Spinal cord (tissue), 10 donors: ENCODE results near the gene CHTF18. TPM values are rescaled to one million over a fixed set of nuclear protein-coding genes. Genes with fewer than 3 reads are reported as not detected.
A peak's percentile ranks its signal among the peaks of the same experiment; 100 is the strongest.

Source experiments
- DNase-seq, 6 donors: peaks; one replicate each; pipeline versions ENCODE4 v3.0.0 to v3.0.0-alpha.2; 2013 to 2015; ENCODE audit warnings: low spot score in 6 of 6, low read depth in 4 of 6
- H3K27ac ChIP-seq: one replicate; pipeline ENCODE4 v1.5.1; 2013; ENCODE audit warnings: low read depth, low read length, control low read depth
- H3K27me3 ChIP-seq: one replicate; pipeline ENCODE4 v1.6.1; 2013; ENCODE audit warnings: low read length; ENCODE audit not compliant: control insufficient read depth, insufficient read depth
- H3K36me3 ChIP-seq: one replicate; pipeline ENCODE4 v1.6.1; 2013; ENCODE audit warnings: low read length; ENCODE audit not compliant: control insufficient read depth, insufficient read depth
- H3K4me1 ChIP-seq: one replicate; pipeline ENCODE4 v1.6.1; 2013; ENCODE audit warnings: low read length; ENCODE audit not compliant: control insufficient read depth, insufficient read depth
- H3K4me3 ChIP-seq: one replicate; pipeline ENCODE4 v1.5.1; 2013; ENCODE audit warnings: low read depth, low read length, control low read depth
- H3K9me3 ChIP-seq: one replicate; pipeline ENCODE4 v1.6.1; 2013; ENCODE audit warnings: low read length; ENCODE audit not compliant: control insufficient read depth, insufficient read depth
- WGBS: methylation state at CpG from one replicate; pipeline ENCODE4 v1.1.5; 2013; ENCODE audit warnings: missing lambda C conversion rate; ENCODE audit not compliant: insufficient coverage; 5-methylcytosine and 5-hydroxymethylcytosine counted together
- polyA plus RNA-seq, 2 donors: library from polyadenylated mRNA; unstranded; fragments of 120-200 nt; gene quantifications; one replicate each; pipeline ENCODE4 v1.2.1, GENCODE V29; 2013; ENCODE audit not compliant: insufficient read length in 2 of 2
- total RNA-seq, 2 donors: library from RNA; depleted of rRNA in 1 of 2; stranded (reverse); fragments of 120-200 nt in 1 of 2; fragments of >200 nt in 1 of 2; gene quantifications; one replicate each; pipeline versions ENCODE4 v1.2.3 to v1.2.4, GENCODE V29; 2013 to 2014
- donor health status: healthy.

CHTF18 gene
- total and polyA plus RNA-seq, 4 donors, result 6.1 to 37.1 (median 23.3) TPM

DNA sequence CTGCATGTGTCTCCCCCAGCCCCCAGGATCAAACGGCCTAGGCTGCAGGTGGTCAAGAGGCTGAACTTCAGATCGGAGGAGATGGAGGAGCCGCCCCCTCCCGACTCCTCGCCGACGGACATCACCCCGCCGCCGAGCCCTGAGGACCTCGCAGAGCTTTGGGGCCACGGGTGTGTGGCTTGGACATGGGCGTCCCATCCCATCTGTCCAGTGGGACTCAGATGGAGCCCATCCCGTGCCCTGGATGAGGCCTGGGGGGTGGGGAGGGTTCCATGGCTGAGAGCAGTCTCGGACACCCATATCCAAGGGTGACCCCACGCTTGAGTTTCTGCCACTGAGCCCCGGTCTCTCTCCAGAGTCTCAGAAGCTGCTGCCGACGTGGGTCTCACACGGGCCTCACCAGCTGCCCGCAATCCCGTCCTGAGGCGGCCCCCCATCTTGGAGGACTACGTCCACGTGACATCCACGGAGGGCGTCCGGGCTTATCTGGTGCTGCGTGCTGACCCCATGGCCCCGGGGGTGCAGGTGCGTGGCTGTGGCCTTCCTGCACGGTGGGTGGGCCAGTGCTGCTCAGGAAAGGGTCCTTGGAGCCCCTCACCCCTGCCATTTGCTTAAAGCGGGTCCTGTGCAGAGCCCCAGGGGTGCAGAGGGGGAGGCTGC is 901 bp downstream of the CHTF18 start:
- peaks cover 87% of the 10 kb centered on the region for H3K36me3 ChIP-seq
- peaks cover 27% of the 10 kb centered on the region for H3K4me1 ChIP-seq
- no peaks in the 10 kb centered on the region for H3K27me3 ChIP-seq
- H3K9me3 ChIP-seq, result no peaks in the 10 kb centered on the region
- no peak for DNase-seq
- H3K27ac ChIP-seq, result no peak overlapping the region
- WGBS, result 69% methylated on average over 32 of the region's 33 CpGs
- H3K4me3 ChIP-seq, result peak overlapping the region; percentile 65

DNA sequence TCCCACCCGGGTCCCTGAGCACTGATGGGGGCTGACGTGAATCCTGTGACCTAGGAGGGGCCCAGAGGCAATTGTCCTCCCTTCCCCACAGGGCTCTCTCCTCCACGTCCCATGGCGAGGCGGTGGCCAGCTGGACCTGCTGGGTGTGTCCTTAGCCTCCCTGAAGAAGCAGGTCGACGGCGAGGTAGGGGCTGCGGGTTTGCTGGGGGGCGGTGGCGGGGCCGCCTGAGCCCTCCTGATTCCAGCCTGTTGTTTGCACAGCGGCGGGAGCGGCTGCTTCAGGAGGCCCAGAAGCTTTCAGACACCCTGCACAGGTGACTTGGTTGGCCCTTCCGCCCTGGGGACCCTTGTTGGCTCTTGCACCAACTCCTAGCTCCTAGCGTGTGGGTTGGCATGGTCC is 1.7 kb downstream of the CHTF18 start:
- H3K36me3 ChIP-seq, result peaks cover 87% of the 10 kb centered on the region
- no peak for DNase-seq

DNA sequence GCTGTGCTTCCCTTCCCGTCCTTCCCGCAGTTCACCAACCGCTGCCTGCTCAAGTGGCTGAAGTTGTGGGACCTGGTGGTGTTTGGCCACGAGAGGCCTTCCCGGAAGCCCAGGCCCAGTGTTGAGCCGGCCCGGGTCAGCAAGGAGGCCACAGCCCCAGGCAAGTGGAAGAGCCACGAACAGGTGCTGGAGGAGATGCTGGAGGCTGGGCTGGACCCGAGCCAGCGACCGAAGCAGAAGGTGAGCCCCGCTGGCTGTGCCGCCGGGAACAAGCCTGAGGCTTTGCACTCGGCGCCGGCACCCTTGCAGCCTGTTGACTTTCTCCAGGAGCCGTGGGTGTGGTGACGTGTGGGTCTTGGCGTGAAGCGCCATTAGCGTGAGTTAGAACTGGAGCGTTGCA is 2.7 kb downstream of the CHTF18 start:
- 98% methylated on average over 23 of the region's 23 CpGs for WGBS
- Histone ChIP-seq H3K4me1 (peaks cover 21% of the 10 kb centered on the region), H3K27me3 (no peaks in the 10 kb centered on the region), H3K4me3 (no peak overlapping the region), H3K9me3 (no peaks in the 10 kb centered on the region), H3K36me3 (peaks cover 84% of the 10 kb centered on the region), H3K27ac (no peak overlapping the region)
- DNase-seq, result no peak

More for the DNA sequence above, 1.7 kb downstream of the CHTF18 start:
- Histone ChIP-seq H3K27me3 (no peaks in the 10 kb centered on the region), H3K4me3 (no peak overlapping the region), H3K9me3 (no peaks in the 10 kb centered on the region), H3K27ac (no peak overlapping the region), H3K4me1 (peaks cover 27% of the 10 kb centered on the region)
- 97% methylated on average over 17 of the region's 17 CpGs for WGBS

DNA sequence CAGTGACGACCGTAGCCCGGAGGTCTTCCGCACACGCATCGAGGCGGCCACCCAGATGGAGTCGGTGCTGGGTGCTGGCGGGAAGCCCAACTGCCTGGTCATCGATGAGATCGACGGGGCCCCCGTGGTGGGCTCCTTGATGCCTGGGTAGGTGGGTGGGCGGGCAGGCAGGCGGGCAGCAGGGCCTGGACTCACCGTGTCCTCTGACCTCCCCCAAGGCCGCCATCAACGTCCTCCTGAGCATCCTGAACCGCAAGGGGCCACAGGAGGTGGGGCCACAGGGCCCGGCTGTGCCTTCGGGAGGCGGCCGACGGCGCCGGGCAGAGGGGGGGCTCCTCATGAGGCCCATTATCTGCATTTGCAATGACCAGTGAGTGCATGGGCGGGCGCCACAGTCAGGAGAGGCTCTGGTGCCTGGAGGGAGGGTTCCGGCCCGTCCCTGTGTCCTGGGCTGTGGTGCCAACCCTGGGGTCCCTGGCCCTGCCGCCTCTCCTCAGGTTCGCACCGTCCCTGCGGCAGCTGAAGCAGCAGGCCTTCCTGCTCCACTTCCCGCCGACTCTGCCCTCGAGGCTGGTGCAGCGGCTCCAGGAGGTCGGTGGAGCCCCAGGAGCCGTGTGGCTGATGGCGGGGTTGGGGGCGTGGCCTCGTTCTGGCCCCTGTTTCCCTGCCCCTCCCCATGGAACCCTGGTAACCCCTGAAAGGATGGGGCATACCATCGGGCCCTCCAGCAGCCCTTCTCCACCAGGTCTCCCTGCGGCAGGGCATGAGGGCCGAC is 4.0 kb downstream of the CHTF18 start:
- H3K9me3 ChIP-seq, result no peaks in the 10 kb centered on the region
- no peak for DNase-seq
- no peak overlapping the region for H3K27ac ChIP-seq
- WGBS, result 94% methylated on average over 45 of the region's 46 CpGs
- no peak overlapping the region for H3K4me3 ChIP-seq
- no peaks in the 10 kb centered on the region for H3K27me3 ChIP-seq
- H3K4me1 ChIP-seq, result peaks cover 15% of the 10 kb centered on the region
- H3K36me3 ChIP-seq, result peaks cover 84% of the 10 kb centered on the region

DNA sequence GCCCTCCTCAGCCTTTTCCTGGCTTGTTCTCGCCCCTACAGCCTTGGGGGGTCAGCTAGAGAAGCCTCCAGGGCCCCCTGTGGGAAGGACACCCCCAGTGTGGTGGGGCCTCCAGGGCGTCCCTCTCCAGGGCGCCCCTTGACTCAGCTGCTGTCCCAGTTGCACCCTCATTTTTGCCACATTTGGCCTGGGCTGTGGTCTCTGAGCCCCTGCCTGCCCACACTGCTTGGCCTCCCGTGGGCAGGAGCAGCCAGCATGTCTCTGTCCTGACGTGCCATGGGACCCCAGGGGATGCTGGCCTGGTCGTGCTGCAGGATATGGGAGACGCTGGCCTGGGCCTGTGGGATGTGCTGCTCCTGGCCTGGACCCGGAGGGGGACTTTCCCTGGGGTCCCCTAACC is 5.0 kb downstream of the CHTF18 start:
- WGBS, result 95% methylated on average over 8 of the region's 8 CpGs
- Histone ChIP-seq H3K36me3 (peaks cover 92% of the 10 kb centered on the region), H3K27me3 (peaks cover 2% of the 10 kb centered on the region), H3K9me3 (no peaks in the 10 kb centered on the region), H3K27ac (no peak overlapping the region), H3K4me1 (peaks cover 10% of the 10 kb centered on the region), H3K4me3 (no peak overlapping the region)
- no peak for DNase-seq

DNA sequence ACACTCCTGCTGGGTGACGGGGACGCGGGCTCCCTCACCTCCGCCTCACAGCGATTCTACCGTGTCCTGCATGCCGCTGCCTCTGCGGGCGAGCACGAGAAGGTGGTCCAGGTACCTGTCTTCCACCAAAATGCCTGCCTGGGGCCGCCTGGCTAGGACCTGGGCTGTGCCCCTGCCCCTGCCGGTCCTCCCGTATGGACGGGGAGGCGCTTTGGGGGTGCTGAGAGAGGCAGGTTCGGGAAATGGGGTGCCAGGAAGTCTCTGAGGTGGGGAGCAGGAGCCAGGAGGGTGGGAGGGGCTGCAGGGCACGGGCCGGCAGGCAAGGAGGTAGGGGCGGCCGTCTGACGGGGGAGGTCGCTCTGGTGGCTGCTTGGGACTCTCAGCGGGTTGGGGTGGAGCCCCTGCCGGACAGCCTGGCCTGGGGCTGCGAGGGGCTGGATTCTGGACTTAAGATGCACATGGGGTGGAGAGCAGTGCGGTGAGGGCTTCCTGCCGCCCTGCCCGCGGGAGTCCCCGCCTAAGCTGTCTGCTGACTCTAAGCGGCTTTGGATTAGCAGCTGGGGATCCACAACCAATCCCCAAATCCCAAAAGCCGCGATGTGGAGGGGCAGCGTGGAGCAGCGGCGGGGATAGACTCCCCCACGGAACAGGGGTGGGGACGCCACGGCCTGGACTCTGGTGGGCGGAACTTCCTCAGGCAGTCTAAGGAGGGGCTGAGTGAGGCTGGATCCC is 5.8 kb downstream of the CHTF18 start:
- Histone ChIP-seq H3K9me3 (no peaks in the 10 kb centered on the region), H3K36me3 (peaks cover 97% of the 10 kb centered on the region), H3K4me1 (peaks cover 5% of the 10 kb centered on the region), H3K27ac (no peak overlapping the region), H3K27me3 (peaks cover 6% of the 10 kb centered on the region), H3K4me3 (no peak overlapping the region)
- WGBS, result 87% methylated on average over 34 of the region's 40 CpGs
- no peak for DNase-seq

DNA sequence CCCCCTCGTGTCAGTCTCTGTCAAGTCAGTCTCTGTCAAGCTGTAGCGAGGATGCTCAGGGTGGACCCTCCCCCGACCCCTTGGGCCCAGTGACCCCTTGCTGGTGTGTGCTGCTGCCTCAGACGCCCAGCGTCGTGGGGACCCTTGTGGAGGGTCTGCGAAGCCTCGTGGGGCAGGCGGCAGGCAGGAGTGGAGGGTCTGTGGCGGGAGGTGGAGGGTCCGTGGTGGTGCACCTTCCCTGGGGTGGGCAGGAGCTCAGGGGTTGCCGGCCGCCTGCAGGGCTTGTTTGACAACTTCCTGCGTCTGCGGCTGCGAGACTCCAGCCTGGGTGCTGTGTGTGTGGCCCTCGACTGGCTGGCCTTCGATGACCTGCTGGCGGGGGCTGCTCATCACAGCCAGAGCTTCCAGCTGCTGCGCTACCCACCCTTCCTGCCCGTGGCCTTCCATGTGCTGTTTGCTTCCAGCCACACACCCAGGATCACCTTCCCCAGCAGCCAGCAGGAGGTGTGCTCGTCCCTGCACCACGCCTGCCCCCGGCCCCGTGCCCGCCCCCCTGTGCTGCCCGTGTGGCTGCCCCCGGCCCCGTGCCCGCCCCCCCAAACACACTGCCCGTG is 6.5 kb downstream of the CHTF18 start:
- H3K27me3 ChIP-seq, result peaks cover 11% of the 10 kb centered on the region
- no peak overlapping the region for H3K4me3 ChIP-seq
- peaks cover 1% of the 10 kb centered on the region for H3K4me1 ChIP-seq
- DNase-seq, result no peak
- WGBS, result 85% methylated on average over 21 of the region's 31 CpGs
- peaks cover 93% of the 10 kb centered on the region for H3K36me3 ChIP-seq
- H3K9me3 ChIP-seq, result no peaks in the 10 kb centered on the region
- no peak overlapping the region for H3K27ac ChIP-seq

DNA sequence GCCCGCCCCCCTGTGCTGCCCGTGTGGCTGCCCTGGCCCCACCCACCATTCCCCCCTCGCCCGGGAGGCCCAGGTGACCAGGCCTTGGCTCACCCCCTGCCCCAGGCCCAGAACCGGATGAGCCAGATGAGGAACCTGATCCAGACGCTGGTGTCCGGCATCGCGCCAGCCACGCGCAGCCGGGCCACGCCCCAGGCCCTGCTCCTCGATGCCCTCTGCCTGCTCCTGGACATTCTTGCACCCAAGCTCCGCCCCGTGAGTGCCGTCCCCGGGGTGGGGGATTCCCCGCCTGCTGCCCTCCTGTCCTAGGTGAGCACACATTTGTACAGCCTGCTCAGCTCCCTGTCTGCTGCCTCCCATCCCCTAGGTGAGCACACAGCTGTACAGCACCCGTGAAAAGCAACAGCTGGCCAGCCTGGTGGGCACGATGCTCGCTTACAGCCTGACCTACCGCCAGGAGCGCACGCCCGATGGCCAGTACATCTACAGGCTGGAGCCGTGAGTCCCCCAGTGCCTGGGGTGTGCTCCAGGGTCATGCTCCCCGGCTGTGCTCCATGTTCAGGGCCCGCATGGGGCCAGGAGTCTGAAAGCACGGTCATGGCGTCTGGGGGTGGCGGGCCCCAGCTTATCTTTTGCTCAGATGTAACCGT is 7.3 kb downstream of the CHTF18 start:
- no peak overlapping the region for H3K27ac ChIP-seq
- peaks cover 85% of the 10 kb centered on the region for H3K36me3 ChIP-seq
- 90% methylated on average over 28 of the region's 33 CpGs for WGBS
- no peak for DNase-seq
- no peak overlapping the region for H3K4me3 ChIP-seq
- H3K27me3 ChIP-seq, result peaks cover 18% of the 10 kb centered on the region
- no peaks in the 10 kb centered on the region for H3K9me3 ChIP-seq
- H3K4me1 ChIP-seq, result peaks cover 6% of the 10 kb centered on the region
